ENCODE results near the gene METTL8. TPM values are rescaled to one million over a fixed set of nuclear protein-coding genes. Genes with fewer than 3 reads are reported as not detected.

METTL8 gene
- polyA plus RNA-seq, 3 donors, result 3.3 to 9.8 (median 6.9) TPM

DNA sequence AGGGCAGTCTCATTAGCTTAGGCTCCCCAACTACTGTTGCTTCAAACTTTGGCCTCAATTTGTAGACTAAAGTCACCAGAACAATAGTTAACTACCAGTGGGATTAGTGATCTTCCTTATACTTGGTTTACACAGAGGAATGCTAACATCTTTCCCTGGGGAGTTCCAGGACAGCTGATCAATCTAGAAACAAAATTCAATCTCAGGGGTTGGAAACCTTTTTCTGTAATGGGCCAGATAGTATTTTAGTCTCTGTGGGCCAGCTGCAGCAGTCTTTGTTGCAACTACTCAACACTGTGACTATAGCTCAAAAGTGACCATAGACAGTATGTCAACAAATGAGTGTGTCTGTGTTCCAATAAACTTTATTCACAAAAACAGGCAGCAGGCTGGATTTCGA lies 85.7 kb downstream of the METTL8 start:
- H3K36me3 Mint-ChIP-seq, result no peaks in the 10 kb centered on the region
- no peaks in the 10 kb centered on the region for H4K20me1 ChIP-seq (ENCODE audit: insufficient read depth, low read length)
- no peaks in the 10 kb centered on the region for H3K27me3 ChIP-seq (ENCODE audit: control insufficient read depth in 2 of 2, insufficient read depth in 2 of 2, low read length in 2 of 2)
- no peaks in the 10 kb centered on the region for H3K36me3 ChIP-seq (replicated peaks in 1 of 2; ENCODE audit: control insufficient read depth in 1 of 2, insufficient read depth in 2 of 2, low read length in 2 of 2)
- no peaks in the 10 kb centered on the region for H3K4me1 ChIP-seq (ENCODE audit: control insufficient read depth in 1 of 2, insufficient read depth in 2 of 2, low read length in 2 of 2)
- H3K4me1 Mint-ChIP-seq, result peaks cover 8% of the 10 kb centered on the region
- no peak overlapping the region for H3K27ac Mint-ChIP-seq
- DNase-seq, result no peak
- no peak overlapping the region for H2AFZ ChIP-seq (ENCODE audit: insufficient read depth, low read depth, low read length, poor library complexity, severe bottlenecking)
- H3K9ac ChIP-seq (ENCODE audit: insufficient read depth, low read length, poor library complexity, severe bottlenecking), result no peak overlapping the region
- peaks cover 0 to 9% (median 2%) of the 10 kb centered on the region in 7 donors for H3K9me3 Mint-ChIP-seq
- no peak overlapping the region for H3K4me2 ChIP-seq (replicated peaks; ENCODE audit: extremely low read depth, low read length, poor library complexity, severe bottlenecking)
- no peaks in the 10 kb centered on the region for H3K9me3 ChIP-seq (replicated peaks in 1 of 2; ENCODE audit: control insufficient read depth in 1 of 2, insufficient read depth in 1 of 2, low read length in 2 of 2)
- no peak overlapping the region for H3K4me3 Mint-ChIP-seq
- no peaks in the 10 kb centered on the region for H3K79me2 ChIP-seq (ENCODE audit: insufficient read depth, low read length)
- TF ChIP-seq, protein P1, sequence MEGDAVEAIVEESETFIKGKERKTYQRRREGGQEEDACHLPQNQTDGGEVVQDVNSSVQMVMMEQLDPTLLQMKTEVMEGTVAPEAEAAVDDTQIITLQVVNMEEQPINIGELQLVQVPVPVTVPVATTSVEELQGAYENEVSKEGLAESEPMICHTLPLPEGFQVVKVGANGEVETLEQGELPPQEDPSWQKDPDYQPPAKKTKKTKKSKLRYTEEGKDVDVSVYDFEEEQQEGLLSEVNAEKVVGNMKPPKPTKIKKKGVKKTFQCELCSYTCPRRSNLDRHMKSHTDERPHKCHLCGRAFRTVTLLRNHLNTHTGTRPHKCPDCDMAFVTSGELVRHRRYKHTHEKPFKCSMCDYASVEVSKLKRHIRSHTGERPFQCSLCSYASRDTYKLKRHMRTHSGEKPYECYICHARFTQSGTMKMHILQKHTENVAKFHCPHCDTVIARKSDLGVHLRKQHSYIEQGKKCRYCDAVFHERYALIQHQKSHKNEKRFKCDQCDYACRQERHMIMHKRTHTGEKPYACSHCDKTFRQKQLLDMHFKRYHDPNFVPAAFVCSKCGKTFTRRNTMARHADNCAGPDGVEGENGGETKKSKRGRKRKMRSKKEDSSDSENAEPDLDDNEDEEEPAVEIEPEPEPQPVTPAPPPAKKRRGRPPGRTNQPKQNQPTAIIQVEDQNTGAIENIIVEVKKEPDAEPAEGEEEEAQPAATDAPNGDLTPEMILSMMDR (IDR thresholded peaks at IDR 0.05), result no peak
- no peak overlapping the region for H3K27ac ChIP-seq (ENCODE audit: low read depth in 1 of 2, low read length in 2 of 2)
- intact Hi-C loops (cut with micrococcal nuclease), result no loop called here
- WGBS (ENCODE audit: insufficient coverage), result 100% methylated on average over 1 of the region's 1 CpG
- no peaks in the 10 kb centered on the region for H3K27me3 Mint-ChIP-seq (ENCODE audit: low read depth in 3 of 3)
- no peak overlapping the region for H3K4me3 ChIP-seq (replicated peaks in 1 of 3; ENCODE audit: low read depth in 2 of 3, low read length in 3 of 3)

DNA sequence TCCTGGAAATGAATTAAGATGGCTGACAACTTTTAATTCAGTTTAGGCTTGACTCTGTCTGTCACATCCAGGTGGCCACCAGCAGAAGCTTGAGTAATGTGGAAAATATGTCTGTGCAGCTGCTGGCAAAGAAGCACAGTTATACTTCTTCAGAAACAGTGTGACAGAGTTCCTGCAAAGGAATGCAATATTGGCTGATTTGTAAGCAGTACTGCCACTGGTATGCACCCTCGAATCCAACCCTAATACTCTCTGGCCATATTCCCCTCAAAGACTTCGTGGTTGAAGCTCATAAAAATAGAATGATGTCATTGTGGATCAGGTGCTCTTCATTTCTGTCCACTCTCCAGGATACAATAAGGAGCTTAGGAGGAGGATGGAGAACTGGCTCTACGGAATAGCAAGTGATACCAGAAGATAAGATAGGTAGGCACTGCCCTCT lies 86.2 kb downstream of the METTL8 start:
- TF ChIP-seq, protein P1 (IDR thresholded peaks at IDR 0.05), result no peak
- no peaks in the 10 kb centered on the region for H3K36me3 ChIP-seq (replicated peaks in 1 of 2; ENCODE audit: control insufficient read depth in 1 of 2, insufficient read depth in 2 of 2, low read length in 2 of 2)
- Mint-ChIP-seq H3K9me3 (peaks cover 0 to 8% (median 2%) of the 10 kb centered on the region in 7 donors), H3K4me1 (peaks cover 8% of the 10 kb centered on the region), H3K27me3 (ENCODE audit: low read depth in 3 of 3) (no peaks in the 10 kb centered on the region), H3K4me3 (no peak overlapping the region), H3K27ac (no peak overlapping the region), H3K36me3 (no peaks in the 10 kb centered on the region)
- H3K9me3 ChIP-seq (replicated peaks in 1 of 2; ENCODE audit: control insufficient read depth in 1 of 2, insufficient read depth in 1 of 2, low read length in 2 of 2), result no peaks in the 10 kb centered on the region
- no peak for DNase-seq
- H4K20me1 ChIP-seq (ENCODE audit: insufficient read depth, low read length), result no peaks in the 10 kb centered on the region
- H3K4me2 ChIP-seq (replicated peaks; ENCODE audit: extremely low read depth, low read length, poor library complexity, severe bottlenecking), result no peak overlapping the region
- no peak overlapping the region for H3K4me3 ChIP-seq (replicated peaks in 1 of 3; ENCODE audit: low read depth in 2 of 3, low read length in 3 of 3)
- H3K9ac ChIP-seq (ENCODE audit: insufficient read depth, low read length, poor library complexity, severe bottlenecking), result no peak overlapping the region
- no peaks in the 10 kb centered on the region for H3K27me3 ChIP-seq (ENCODE audit: control insufficient read depth in 2 of 2, insufficient read depth in 2 of 2, low read length in 2 of 2)
- no peaks in the 10 kb centered on the region for H3K4me1 ChIP-seq (ENCODE audit: control insufficient read depth in 1 of 2, insufficient read depth in 2 of 2, low read length in 2 of 2)
- no peaks in the 10 kb centered on the region for H3K79me2 ChIP-seq (ENCODE audit: insufficient read depth, low read length)
- H3K27ac ChIP-seq (ENCODE audit: low read depth in 1 of 2, low read length in 2 of 2), result no peak overlapping the region
- intact Hi-C loops (cut with micrococcal nuclease), result no loop called here
- 100% methylated on average over 1 of the region's 3 CpGs for WGBS (ENCODE audit: insufficient coverage)
- no peak overlapping the region for H2AFZ ChIP-seq (ENCODE audit: insufficient read depth, low read depth, low read length, poor library complexity, severe bottlenecking)

Data from CD14-positive monocyte (primary cell).